ENCODE data around the gene GSG1L.

Gene GSG1L

GRCh38 chr16:27779641-27780164 is 283.8 kb downstream of the GSG1L start:
- no peak for DNase-seq (ENCODE audit: low read depth)
- TF ChIP-seq CTCF (IDR thresholded peaks at IDR 0.05; ENCODE audit: insufficient read depth, low read depth, low read length, missing control alignments): no peak
- no peak overlapping the region for H3K4me3 ChIP-seq (ENCODE audit: low read depth, low read length)

GRCh38 chr16:27778926-27779570 is 284.5 kb downstream of the GSG1L start:
- no peak overlapping the region for H3K4me3 ChIP-seq (ENCODE audit: low read depth, low read length)
- no peak for DNase-seq (ENCODE audit: low read depth)
- TF ChIP-seq CTCF (IDR thresholded peaks at IDR 0.05; ENCODE audit: insufficient read depth, low read depth, low read length, missing control alignments): no peak

GRCh38 chr16:27778171-27778925 is 285.2 kb downstream of the GSG1L start:
- no peak for TF ChIP-seq CTCF (IDR thresholded peaks at IDR 0.05; ENCODE audit: insufficient read depth, low read depth, low read length, missing control alignments)
- H3K4me3 ChIP-seq (ENCODE audit: low read depth, low read length): no peak overlapping the region
- no peak for DNase-seq (ENCODE audit: low read depth)

GRCh38 chr16:27777527-27777926 is 286.0 kb downstream of the GSG1L start:
- no peak for DNase-seq (ENCODE audit: low read depth)
- no peak overlapping the region for H3K4me3 ChIP-seq (ENCODE audit: low read depth, low read length)
- TF ChIP-seq CTCF (IDR thresholded peaks at IDR 0.05; ENCODE audit: insufficient read depth, low read depth, low read length, missing control alignments): no peak

GRCh38 chr16:27776556-27777225 is 286.8 kb downstream of the GSG1L start:
- no peak for TF ChIP-seq CTCF (IDR thresholded peaks at IDR 0.05; ENCODE audit: insufficient read depth, low read depth, low read length, missing control alignments)
- no peak overlapping the region for H3K4me3 ChIP-seq (ENCODE audit: low read depth, low read length)
- DNase-seq (ENCODE audit: low read depth): no peak

GRCh38 chr16:27775254-27775653 is 288.3 kb downstream of the GSG1L start:
- no peak overlapping the region for H3K4me3 ChIP-seq (ENCODE audit: low read depth, low read length)
- no peak for TF ChIP-seq CTCF (IDR thresholded peaks at IDR 0.05; ENCODE audit: insufficient read depth, low read depth, low read length, missing control alignments)
- no peak for DNase-seq (ENCODE audit: low read depth)

All from GM12865 (cell line).